ENCODE measurements around the gene FBXO34. TPM values are rescaled to one million over a fixed set of nuclear protein-coding genes. Genes with fewer than 3 reads are reported as not detected.

FBXO34 gene
- total and polyA plus RNA-seq, 9 of the 15 experiments (the other 6 are each of a cell fraction or from before 2014, with no cell fraction given): 6.3 to 24.9 (median 16.2) TPM

- TF ChIP-seq U2AF2 (optimal IDR thresholded peaks at IDR 0.05; ENCODE audit: low read depth, low read length) (no peak), RBM17 (IDR thresholded peaks at IDR 0.05; ENCODE audit: borderline replicate concordance, low read depth, low read length) (no peak), CAMTA2 (CRISPR knock-in tag; conservative IDR thresholded peaks at IDR 0.05) (no peak), HMBOX1 (IDR thresholded peaks at IDR 0.05) (no peak)
- TF ChIP-seq, protein P1, sequence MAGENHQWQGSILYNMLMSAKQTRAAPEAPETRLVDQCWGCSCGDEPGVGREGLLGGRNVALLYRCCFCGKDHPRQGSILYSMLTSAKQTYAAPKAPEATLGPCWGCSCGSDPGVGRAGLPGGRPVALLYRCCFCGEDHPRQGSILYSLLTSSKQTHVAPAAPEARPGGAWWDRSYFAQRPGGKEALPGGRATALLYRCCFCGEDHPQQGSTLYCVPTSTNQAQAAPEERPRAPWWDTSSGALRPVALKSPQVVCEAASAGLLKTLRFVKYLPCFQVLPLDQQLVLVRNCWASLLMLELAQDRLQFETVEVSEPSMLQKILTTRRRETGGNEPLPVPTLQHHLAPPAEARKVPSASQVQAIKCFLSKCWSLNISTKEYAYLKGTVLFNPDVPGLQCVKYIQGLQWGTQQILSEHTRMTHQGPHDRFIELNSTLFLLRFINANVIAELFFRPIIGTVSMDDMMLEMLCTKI (IDR thresholded peaks at IDR 0.05; ENCODE audit: partially characterized antibody): no peak
These were observed 101.6 kb downstream of the FBXO34 start (continued) for GRCh38 chr14:55372825-55373224.

- Histone ChIP-seq H3K79me2 (ENCODE audit: control insufficient read depth, insufficient read depth, low read length) (no peaks in the 10 kb centered on the region), H4K20me1 (replicated peaks; ENCODE audit: control insufficient read depth, insufficient read depth, low read length) (no peaks in the 10 kb centered on the region), H3K4me2 (ENCODE audit: insufficient read depth, low read length) (no peak overlapping the region), H3K4me1 (replicated peaks in 1 of 2; ENCODE audit: control insufficient read depth in 2 of 2, insufficient read depth in 2 of 2, low read length in 2 of 2) (peaks cover 18 to 25% of the 10 kb centered on the region in 2 experiments; a peak in 4 of 5 replicates), H3K27ac (ENCODE audit: extremely low read depth, low read depth, low read length) (no peak overlapping the region), H2AFZ (ENCODE audit: low read depth, low read length) (no peak overlapping the region), H3K36me3 (ENCODE audit: control insufficient read depth, insufficient read depth, low read length) (peaks cover 28% of the 10 kb centered on the region), H3K27me3 (ENCODE audit: control insufficient read depth in 2 of 2, insufficient read depth in 2 of 2, low read length in 2 of 2) (no peaks in the 10 kb centered on the region), H3K9ac (ENCODE audit: insufficient read depth in 1 of 2, low read depth in 2 of 2, low read length in 2 of 2) (no peak overlapping the region), H3K9me1 (ENCODE audit: control insufficient read depth, insufficient read depth, low read length) (no peaks in the 10 kb centered on the region), H3K4me3 (no peak overlapping the region), H3K9me3 (replicated peaks; ENCODE audit: control insufficient read depth, insufficient read depth, low read depth, low read length) (no peaks in the 10 kb centered on the region)
- ChIA-PET POLR2A (interaction anchor here (1.2 to 1.9 kb wide), 2 partner anchors 9 to 18 kb away, joined by 3 to 9 read pairs; no protein-coding TSS in a partner anchor), CTCF (ENCODE audit: low intra/inter-chr PET ratio) (no interaction called here)
- WGBS (ENCODE audit: insufficient coverage, low coverage, missing lambda C conversion rate): 77% methylated on average over 5 of the region's 5 CpGs
- intact Hi-C loops (cut with micrococcal nuclease) (loop anchor here (10.0 kb wide), 1 partner anchor 51 kb away; no protein-coding TSS in a partner anchor), in situ Hi-C loops (cut with MboI) (no loop called here)
- TF ChIP-seq ZNF408 (CRISPR knock-in tag; IDR thresholded peaks at IDR 0.05; ENCODE audit: low read depth): no peak
- peak; percentile 30; the same call in 1 of the 2 replicates for TF ChIP-seq FOSL1 (tag; conservative IDR thresholded peaks at IDR 0.05)
- TF ChIP-seq ATF3 (IDR thresholded peaks at IDR 0.05): peak; percentile 39; the same call in 1 of the 2 replicates
- TF ChIP-seq ATF3 (CRISPR knock-in tag; conservative IDR thresholded peaks at IDR 0.05): no peak
- peak; percentile 20; the same call in 1 of the 2 replicates for TF ChIP-seq ZBTB33 (CRISPR knock-in tag; IDR thresholded peaks at IDR 0.05)
- FAIRE-seq (no peak), ATAC-seq (no peak), DNase-seq (ENCODE audit: extremely low read depth in 1 of 4, low spot score in 3 of 4) (no peak)
- no TSS peak for BruUV-seq (replicated peaks)
These were observed 102.8 kb downstream of the FBXO34 start for GRCh38 chr14:55373784-55374705.
